HCT116 (cell line): Measurements from ENCODE around the gene POT1. TPM values are rescaled to one million over a fixed set of nuclear protein-coding genes. Genes with fewer than 3 reads are reported as not detected.

Experiments
- ATAC-seq: fragments of 200-7000 bp; cut with Tn5 transposase; 2 replicates; pipeline ENCODE4 v1.9.1; 2020; ENCODE audit warnings: mild to moderate bottlenecking, moderate library complexity
- BruUV-seq: library from RNA; stranded (reverse); fragments of 400-500 nt; replicated peaks from 2 replicates; lab custom pipeline; 2021; lab: Mats Ljungman, UMichigan
- CTCF ChIA-PET: fragments of 300-600 bp; sonication (Branson Sonifier 250); formaldehyde crosslinking; loops from one replicate; lab custom pipeline; 2021; ENCODE audit warnings: antibody characterized with exemption; lab: Charles Lee
- POLR2A ChIA-PET: fragments of 300-600, 350-600 bp; sonication (Branson Sonifier 250); formaldehyde crosslinking; loops from one replicate; lab custom pipeline; 2021; ENCODE audit warnings: antibody characterized with exemption; lab: Charles Lee
- RAD21 ChIA-PET, 2 experiments: fragments of 300-600 bp; sonication (Branson Sonifier 250); formaldehyde crosslinking; loops; one replicate each; lab custom pipeline; 2023; ENCODE audit warnings: low total read pairs in 2 of 2; ENCODE audit not compliant: uncharacterized antibody in 2 of 2, unreplicated experiment in 2 of 2, low non-redundant PET in 1 of 2; lab: Charles Lee
- DNase-seq: peaks from one replicate; pipeline ENCODE4 v3.0.0-alpha.2; 2010; ENCODE audit warnings: low read depth, low spot score
- H2AFZ ChIP-seq: fragments of 200-600 bp; shearing (Covaris generic), sonication (generic); 2 replicates; pipeline ENCODE4 v1.6.1; 2017; ENCODE audit warnings: low read depth, mixed run types, mixed read lengths, antibody characterized with exemption, low read length; ENCODE audit not compliant: poor library complexity, severe bottlenecking
- H3K27ac ChIP-seq: 2 replicates; pipeline ENCODE4 v1.5.1; 2012; ENCODE audit warnings: low read depth, low read length
- H3K27me3 ChIP-seq: fragments of 200-600 bp; sonication (generic); 2 replicates; pipeline ENCODE4 v1.6.1; 2016; ENCODE audit warnings: mixed run types, low read length, mixed read lengths; ENCODE audit not compliant: insufficient read depth
- H3K36me3 ChIP-seq, 2 experiments: fragments of 200-500 bp in 1 of 2; fragments of 200-600 bp in 1 of 2; sonication (Bioruptor generic) in 1 of 2; sonication (generic) in 1 of 2; 2 replicates each; pipeline versions ENCODE4 v1.5.1 to v1.6.1; 2014 to 2016; ENCODE audit warnings: low read length in 2 of 2, inconsistent platforms in 1 of 2, mixed read lengths in 1 of 2, mixed run types in 1 of 2; ENCODE audit not compliant: insufficient read depth in 2 of 2, control insufficient read depth in 1 of 2
- H3K4me1 ChIP-seq, 2 experiments: fragments of 200-600 bp in 1 of 2; sonication (generic) in 1 of 2; 2 replicates each; pipeline versions ENCODE4 v1.5.1 to v1.6.1; 2012 to 2017; ENCODE audit warnings: low read length in 2 of 2, inconsistent platforms in 1 of 2, mild to moderate bottlenecking in 1 of 2, mixed read lengths in 1 of 2, mixed run types in 1 of 2, moderate library complexity in 1 of 2; ENCODE audit not compliant: insufficient read depth in 2 of 2, control insufficient read depth in 1 of 2
- H3K4me2 ChIP-seq: fragments of 200-600 bp; sonication (generic); 2 replicates; pipeline ENCODE4 v1.6.1; 2017; ENCODE audit warnings: mixed run types, low read length, mixed read lengths
- H3K4me3 ChIP-seq, 2 experiments: fragments of 200-600 bp in 1 of 2; sonication (generic) in 1 of 2; replicated peaks in 1 of 2; 2 replicates each; pipeline ENCODE4 v1.5.1; 2011 to 2016; ENCODE audit warnings: low read length in 2 of 2, control low read depth in 1 of 2, low read depth in 1 of 2, mild to moderate bottlenecking in 1 of 2, mixed read lengths in 1 of 2, mixed run types in 1 of 2
- H3K79me2 ChIP-seq: fragments of 200-600 bp; sonication (generic); 2 replicates; pipeline ENCODE4 v1.6.1; 2017; ENCODE audit warnings: mild to moderate bottlenecking, mixed run types, low read length, moderate library complexity, mixed read lengths; ENCODE audit not compliant: insufficient read depth
- H3K9ac ChIP-seq: fragments of 200-600 bp; sonication (generic); 2 replicates; pipeline ENCODE4 v1.6.1; 2016; ENCODE audit warnings: low read length, mixed read lengths
- H3K9me2 ChIP-seq: fragments of 200-600 bp; sonication (generic), shearing (Covaris generic); 2 replicates; pipeline ENCODE4 v1.6.1; 2017; ENCODE audit warnings: mixed run types, mild to moderate bottlenecking, moderate library complexity; ENCODE audit not compliant: insufficient read depth
- H3K9me3 ChIP-seq, 2 experiments: fragments of 200-500 bp in 1 of 2; fragments of 200-600 bp in 1 of 2; sonication (Bioruptor generic) in 1 of 2; sonication (generic) in 1 of 2; 2 replicates each; pipeline ENCODE4 v1.6.1; 2014 to 2017; ENCODE audit warnings: low read length in 2 of 2, mixed read lengths in 2 of 2, inconsistent platforms in 1 of 2, low read depth in 1 of 2, mild to moderate bottlenecking in 1 of 2, mixed run types in 1 of 2, moderate library complexity in 1 of 2; ENCODE audit not compliant: control insufficient read depth in 1 of 2, insufficient read depth in 1 of 2
- H4K20me1 ChIP-seq: fragments of 200-600 bp; sonication (generic), shearing (Covaris generic); 2 replicates; pipeline ENCODE4 v1.6.1; 2017; ENCODE audit warnings: mixed run types, mild to moderate bottlenecking, moderate library complexity; ENCODE audit not compliant: insufficient read depth
- ATF3 ChIP-seq: IDR thresholded peaks from 2 replicates; pipeline ENCODE4 v1.6.1; 2012
- CBX3 ChIP-seq: IDR thresholded peaks from 2 replicates; pipeline ENCODE4 v1.6.1; 2012; ENCODE audit warnings: low read depth
- CTCF ChIP-seq, 3 experiments: fragments of 200-600 bp in 1 of 3; sonication (generic) in 1 of 3; IDR thresholded peaks in 2 of 3; conservative IDR thresholded peaks in 1 of 3; 2 replicates each; pipeline ENCODE4 v1.5.1; 2012 to 2017; ENCODE audit warnings: low read depth in 2 of 3, low read length in 2 of 3, antibody characterized with exemption in 1 of 3, borderline replicate concordance in 1 of 3, control low read depth in 1 of 3, mild to moderate bottlenecking in 1 of 3, mixed read lengths in 1 of 3, mixed run types in 1 of 3, moderate library complexity in 1 of 3; ENCODE audit not compliant: insufficient read depth in 1 of 3
- EGR1 ChIP-seq: IDR thresholded peaks from 2 replicates; pipeline ENCODE4 v1.6.1; 2012; ENCODE audit warnings: low read depth
- MAX ChIP-seq: IDR thresholded peaks from 2 replicates; pipeline ENCODE4 v1.6.1; 2012
- POLR2A ChIP-seq: IDR thresholded peaks from 2 replicates; pipeline ENCODE4 v1.7.0; 2011; ENCODE audit warnings: borderline replicate concordance; ENCODE audit not compliant: insufficient read depth, insufficient read length; ENCODE audit errors: extremely low read depth
- POLR2AphosphoS5 ChIP-seq: IDR thresholded peaks from 2 replicates; pipeline ENCODE4 v1.6.1; 2011; ENCODE audit warnings: mild to moderate bottlenecking, low read depth, low read length, moderate library complexity
- SP1 ChIP-seq: IDR thresholded peaks from 2 replicates; pipeline ENCODE4 v1.6.1; 2012; ENCODE audit warnings: low read depth
- TCF7L2 ChIP-seq: IDR thresholded peaks from 2 replicates; pipeline ENCODE4 v1.7.0; 2011; ENCODE audit warnings: borderline replicate concordance, inconsistent platforms; ENCODE audit not compliant: insufficient read depth, insufficient read length; ENCODE audit errors: extremely low read depth
- YY1 ChIP-seq: IDR thresholded peaks from 2 replicates; pipeline ENCODE4 v1.6.1; 2011; ENCODE audit warnings: low read length, low read depth, moderate library complexity, mild to moderate bottlenecking; ENCODE audit not compliant: insufficient replicate concordance; ENCODE audit errors: extremely low read depth
- intact Hi-C: fragments of 100-400 bp; cut with micrococcal nuclease; formaldehyde crosslinking; loops from 2 replicates; pipeline ENCODE4 v1.10.0; 2022
- total RNA-seq: library from RNA; stranded (reverse); gene quantifications from one replicate; pipeline ENCODE4 v1.2.1, GENCODE V29; 2021; ENCODE audit not compliant: unreplicated experiment

The POT1 gene
- total RNA-seq, 1 experiment from 2014 or later, result 19.5 TPM

GRCh38 chr7:124839687-124840086 lies 89.9 kb downstream of the POT1 start (continued):
- TF ChIP-seq CTCF (IDR thresholded peaks at IDR 0.05 in 2 of 3, conservative IDR thresholded peaks at IDR 0.05 in 1 of 3; ENCODE audit: borderline replicate concordance in 1 of 3, insufficient read depth in 1 of 3, low read depth in 2 of 3, low read length in 2 of 3) (no peak), EGR1 (no peak), MAX (no peak)
- TF ChIP-seq, all 23 proteins: peak for 0

- ChIA-PET POLR2A (no interaction called here), RAD21 (no interaction called here), CTCF (no interaction called here)
- Histone ChIP-seq H3K27me3 (no peaks in the 10 kb centered on the region), H3K4me2 (no peak overlapping the region), H2AFZ (no peak overlapping the region), H3K36me3 (no peaks in the 10 kb centered on the region), H3K9me2 (no peaks in the 10 kb centered on the region), H3K4me1 (no peaks in the 10 kb centered on the region), H3K79me2 (no peaks in the 10 kb centered on the region), H3K4me3 (no peak overlapping the region), H3K27ac (no peak overlapping the region), H3K9me3 (no peaks in the 10 kb centered on the region), H3K9ac (no peak overlapping the region), H4K20me1 (no peaks in the 10 kb centered on the region)
- intact Hi-C loops, result no loop called here
- BruUV-seq, result no TSS peak
- no peak for ATAC-seq
- TF ChIP-seq POLR2A (no peak), ATF3 (no peak), CTCF (IDR thresholded peaks at IDR 0.05 in 2 of 3, conservative IDR thresholded peaks at IDR 0.05 in 1 of 3; ENCODE audit: borderline replicate concordance in 1 of 3, insufficient read depth in 1 of 3, low read depth in 2 of 3, low read length in 2 of 3) (no peak), SP1 (no peak), TCF7L2 (no peak), CBX3 (no peak), YY1 (no peak), POLR2AphosphoS5 (no peak)
- no peak for DNase-seq
Observed at GRCh38 chr7:124836173-124836572, 93.5 kb downstream of the POT1 start.
